Measurements from ENCODE around the gene BRIX1. TPM values are rescaled to one million over a fixed set of nuclear protein-coding genes. Genes with fewer than 3 reads are reported as not detected.

Gene BRIX1
- total and polyA plus RNA-seq, 9 of the 15 experiments (the other 6 are each of a cell fraction or from before 2014, with no cell fraction given) = 115 to 193 (median 159) TPM

DNA sequence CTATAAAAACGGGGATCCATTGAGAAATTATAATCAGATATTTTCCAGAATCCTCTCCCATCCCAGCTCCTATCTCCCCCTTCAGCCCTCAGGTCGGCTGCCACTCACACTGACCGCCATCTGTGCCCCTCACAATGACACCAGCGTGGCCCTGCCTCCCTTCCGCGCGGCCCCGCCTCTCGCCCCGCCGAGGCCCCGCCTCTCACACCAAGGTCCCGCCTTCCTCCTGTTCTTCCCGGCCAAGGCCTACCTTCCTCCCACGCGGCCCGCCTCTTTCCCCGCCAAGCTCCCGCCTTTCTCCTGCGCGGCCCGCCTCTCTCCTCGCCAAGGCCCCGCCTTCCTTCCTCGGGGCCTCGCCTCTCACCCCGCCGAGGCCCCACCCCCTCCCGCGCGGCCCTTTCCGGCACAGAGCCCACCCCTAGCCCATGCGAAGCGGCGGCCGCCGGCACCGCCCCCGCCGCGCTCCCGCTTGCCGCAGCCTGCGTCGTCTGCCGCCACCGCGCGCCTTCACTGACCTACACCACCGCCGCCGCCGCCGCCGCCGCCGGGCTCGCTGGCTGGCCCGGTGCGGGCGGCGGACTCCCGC lies 13.7 kb downstream of the BRIX1 start, which contains the start of gene DNAJC21 (continued):
- TF ChIP-seq NR4A1 (CRISPR knock-in tag; IDR thresholded peaks at IDR 0.05) = no peak
- no peak for TF ChIP-seq NR4A1 (tag; IDR thresholded peaks at IDR 0.05)
- no peak for TF ChIP-seq ARHGAP35 (IDR thresholded peaks at IDR 0.05; ENCODE audit: partially characterized antibody)
- TF ChIP-seq ZNF584 (CRISPR knock-in tag; IDR thresholded peaks at IDR 0.05; ENCODE audit: low read depth) = no peak
- TF ChIP-seq ARID1B (IDR thresholded peaks at IDR 0.05) = peak; percentile 35; the same call in 1 of the 2 replicates
- peak; percentile 48 for TF ChIP-seq HNRNPLL (IDR thresholded peaks at IDR 0.05; ENCODE audit: low read depth, low read length, poor library complexity, severe bottlenecking)
- peak; percentile 28; the same call in 1 of the 2 replicates for TF ChIP-seq GABPB1 (CRISPR knock-in tag; IDR thresholded peaks at IDR 0.05)
- peak; percentile 52; the same call in 1 of the 2 replicates for TF ChIP-seq RB1 (IDR thresholded peaks at IDR 0.05; ENCODE audit: low read depth)
- no peak for TF ChIP-seq NR2C2 (CRISPR knock-in tag; IDR thresholded peaks at IDR 0.05)
- peak; percentile 66; the same call in 1 of the 2 replicates for TF ChIP-seq NR2C2 (tag; IDR thresholded peaks at IDR 0.05)
- peak; percentile 54 for TF ChIP-seq CCNT2 (IDR thresholded peaks at IDR 0.05; ENCODE audit: borderline replicate concordance, extremely low read depth, insufficient read length, low read depth, low read length)
- TF ChIP-seq YY1 (IDR thresholded peaks at IDR 0.05; ENCODE audit: borderline replicate concordance in 1 of 3, control insufficient read depth in 1 of 3, extremely low read depth in 1 of 3, insufficient read depth in 3 of 3, insufficient read length in 1 of 3, insufficient replicate concordance in 2 of 3, low read depth in 1 of 3, low read length in 2 of 3) = peak in 1 of 3 experiments; percentile 69
- TF ChIP-seq SP1 (CRISPR knock-in tag; IDR thresholded peaks at IDR 0.05) = peak; percentile 76; the same call in 1 of the 2 replicates
- peak; percentile 53; the same call in 1 of the 2 replicates for TF ChIP-seq DPF2 (IDR thresholded peaks at IDR 0.05)
- TF ChIP-seq KLF16 (IDR thresholded peaks at IDR 0.05) = peak; percentile 49; the same call in 1 of the 2 replicates
- TF ChIP-seq, protein P1, sequence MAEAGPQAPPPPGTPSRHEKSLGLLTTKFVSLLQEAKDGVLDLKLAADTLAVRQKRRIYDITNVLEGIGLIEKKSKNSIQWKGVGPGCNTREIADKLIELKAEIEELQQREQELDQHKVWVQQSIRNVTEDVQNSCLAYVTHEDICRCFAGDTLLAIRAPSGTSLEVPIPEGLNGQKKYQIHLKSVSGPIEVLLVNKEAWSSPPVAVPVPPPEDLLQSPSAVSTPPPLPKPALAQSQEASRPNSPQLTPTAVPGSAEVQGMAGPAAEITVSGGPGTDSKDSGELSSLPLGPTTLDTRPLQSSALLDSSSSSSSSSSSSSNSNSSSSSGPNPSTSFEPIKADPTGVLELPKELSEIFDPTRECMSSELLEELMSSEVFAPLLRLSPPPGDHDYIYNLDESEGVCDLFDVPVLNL (CRISPR knock-in tag; IDR thresholded peaks at IDR 0.05; ENCODE audit: low read depth) = peak; percentile 72; the same call in 1 of the 2 replicates
- TF ChIP-seq HDGF (IDR thresholded peaks at IDR 0.05) = peak; percentile 95
- TF ChIP-seq, protein P2, sequence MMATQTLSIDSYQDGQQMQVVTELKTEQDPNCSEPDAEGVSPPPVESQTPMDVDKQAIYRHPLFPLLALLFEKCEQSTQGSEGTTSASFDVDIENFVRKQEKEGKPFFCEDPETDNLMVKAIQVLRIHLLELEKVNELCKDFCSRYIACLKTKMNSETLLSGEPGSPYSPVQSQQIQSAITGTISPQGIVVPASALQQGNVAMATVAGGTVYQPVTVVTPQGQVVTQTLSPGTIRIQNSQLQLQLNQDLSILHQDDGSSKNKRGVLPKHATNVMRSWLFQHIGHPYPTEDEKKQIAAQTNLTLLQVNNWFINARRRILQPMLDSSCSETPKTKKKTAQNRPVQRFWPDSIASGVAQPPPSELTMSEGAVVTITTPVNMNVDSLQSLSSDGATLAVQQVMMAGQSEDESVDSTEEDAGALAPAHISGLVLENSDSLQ (IDR thresholded peaks at IDR 0.05) = peak; percentile 95
- 0 out of 2 replicates have a peak, but pooled peaks have one; percentile 28 for TF ChIP-seq ELF1 (tag; IDR thresholded peaks at IDR 0.05)
- peak; percentile 88 for TF ChIP-seq CTBP1 (IDR thresholded peaks at IDR 0.05; ENCODE audit: borderline replicate concordance)
- TF ChIP-seq NONO (IDR thresholded peaks at IDR 0.05; ENCODE audit: low read depth in 2 of 2, low read length in 1 of 2) = 0 out of 4 replicates have a peak, but pooled peaks of 1 of the 2 experiments have one; percentile 56
- peak; percentile 60; the same call in 1 of the 2 replicates for TF ChIP-seq XRCC5 (IDR thresholded peaks at IDR 0.05; ENCODE audit: low read depth, low read length)
- TF ChIP-seq, protein P3, sequence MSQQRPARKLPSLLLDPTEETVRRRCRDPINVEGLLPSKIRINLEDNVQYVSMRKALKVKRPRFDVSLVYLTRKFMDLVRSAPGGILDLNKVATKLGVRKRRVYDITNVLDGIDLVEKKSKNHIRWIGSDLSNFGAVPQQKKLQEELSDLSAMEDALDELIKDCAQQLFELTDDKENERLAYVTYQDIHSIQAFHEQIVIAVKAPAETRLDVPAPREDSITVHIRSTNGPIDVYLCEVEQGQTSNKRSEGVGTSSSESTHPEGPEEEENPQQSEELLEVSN (IDR thresholded peaks at IDR 0.05; ENCODE audit: borderline replicate concordance in 1 of 2, extremely low read depth in 1 of 2, insufficient read depth in 1 of 2, insufficient read length in 1 of 2, low read depth in 1 of 2, low read length in 1 of 2, poor library complexity in 1 of 2, severe bottlenecking in 1 of 2) = peak in 1 of 2 experiments; percentile 55

Data from K562 (cell line).